NB4 (cell line): ENCODE measurements around the gene MED14.

ENCODE experiments used
- CTCF ChIP-seq: IDR thresholded peaks from one replicate; pipeline ENCODE4 v1.5.1; 2012; ENCODE audit warnings: low read depth, low read length
- MAX ChIP-seq: IDR thresholded peaks from 2 replicates; pipeline ENCODE4 v1.6.1; 2011; ENCODE audit warnings: low read depth, low read length

DNA sequence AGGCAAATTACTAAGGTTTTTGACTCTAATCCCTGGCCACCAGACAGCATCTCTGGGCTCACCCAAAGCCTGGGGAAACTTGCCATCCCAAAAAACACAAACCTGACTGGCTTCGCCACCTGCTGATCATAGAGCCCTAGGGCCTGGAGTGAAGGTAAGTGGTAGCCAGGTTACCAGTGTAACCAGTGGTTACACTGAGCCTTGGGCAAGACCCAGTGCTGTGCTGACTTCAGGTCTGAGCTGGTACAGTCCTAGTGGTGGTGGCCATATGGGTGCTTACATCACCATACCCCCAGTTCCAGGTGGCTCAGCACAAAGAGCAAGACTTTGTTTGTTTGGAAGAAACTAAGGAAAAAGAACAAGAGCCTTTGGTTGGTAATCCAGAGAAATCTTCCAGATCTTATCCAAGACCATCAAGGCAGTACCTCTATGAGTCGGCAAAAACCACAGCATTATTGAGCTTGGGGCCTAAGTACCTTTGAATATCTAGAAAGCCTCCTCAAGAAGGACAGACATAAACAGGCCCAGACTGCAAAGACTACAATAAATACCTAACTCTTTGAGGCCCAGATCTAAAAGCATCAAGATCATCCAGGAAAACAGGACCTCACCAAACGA lies 13.7 kb downstream of the MED14 start:
- TF ChIP-seq MAX: no peak
- TF ChIP-seq CTCF: no peak
